GM18511 (cell line): Measurements from ENCODE around the gene LDLRAD2.
"Not testable (repeated sequence)": the region's sequence is repeated elsewhere in the genome, so short reads cannot be mapped to it uniquely, and the experiment has no call there.

Experiments
- ATAC-seq: cut with Tn5 transposase; IDR thresholded peaks from one replicate; pipeline ENCODE4 v1.9.1; 2021; ENCODE audit warnings: mild to moderate bottlenecking, moderate library complexity; ENCODE audit not compliant: unreplicated experiment

LDLRAD2 gene

DNA sequence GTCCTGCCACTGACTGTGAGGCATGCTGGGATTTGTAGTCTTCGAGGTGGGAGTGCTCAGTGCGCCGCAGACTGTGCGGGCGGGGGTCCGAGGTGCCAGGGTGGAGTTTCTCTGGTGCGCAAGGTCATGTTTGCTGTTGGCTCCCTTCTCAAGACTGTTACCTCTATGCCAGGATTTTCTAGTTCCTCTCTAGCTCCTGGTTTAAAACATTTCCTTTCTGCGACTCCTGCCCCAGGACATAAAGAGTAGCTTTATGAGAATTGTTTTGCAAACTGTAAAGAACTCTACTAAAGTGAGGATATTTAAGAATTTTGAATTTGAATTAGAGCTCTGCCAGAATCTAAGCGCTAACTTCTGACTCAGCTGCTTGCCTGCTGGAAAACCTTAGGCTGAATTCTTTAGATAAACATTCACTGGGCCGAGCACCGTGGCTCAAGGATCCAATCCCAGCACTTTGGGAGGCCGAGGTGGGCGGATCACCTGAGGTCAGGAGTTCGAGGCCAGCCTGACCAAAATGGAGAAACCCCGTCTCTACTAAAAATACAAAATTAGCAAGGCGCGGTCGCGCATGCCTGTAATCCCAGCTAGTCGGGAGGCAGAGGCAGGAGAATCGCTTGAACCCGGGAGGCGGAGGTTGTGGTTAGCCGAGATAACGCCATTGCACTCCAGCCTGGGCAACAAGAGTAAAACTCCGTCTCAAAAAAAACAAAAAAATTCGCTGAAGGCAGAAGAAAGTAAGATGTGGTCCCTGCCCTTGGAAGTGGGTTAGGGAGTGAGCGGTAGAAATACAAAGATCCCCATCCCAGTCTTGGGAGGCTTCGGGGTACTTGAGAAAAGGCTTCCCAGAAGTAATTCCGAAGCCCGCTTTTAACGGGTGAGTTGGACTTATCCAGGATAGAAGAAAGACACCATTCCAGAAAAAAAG, 28.1 kb upstream of the LDLRAD2 start:
- no peak for ATAC-seq

DNA sequence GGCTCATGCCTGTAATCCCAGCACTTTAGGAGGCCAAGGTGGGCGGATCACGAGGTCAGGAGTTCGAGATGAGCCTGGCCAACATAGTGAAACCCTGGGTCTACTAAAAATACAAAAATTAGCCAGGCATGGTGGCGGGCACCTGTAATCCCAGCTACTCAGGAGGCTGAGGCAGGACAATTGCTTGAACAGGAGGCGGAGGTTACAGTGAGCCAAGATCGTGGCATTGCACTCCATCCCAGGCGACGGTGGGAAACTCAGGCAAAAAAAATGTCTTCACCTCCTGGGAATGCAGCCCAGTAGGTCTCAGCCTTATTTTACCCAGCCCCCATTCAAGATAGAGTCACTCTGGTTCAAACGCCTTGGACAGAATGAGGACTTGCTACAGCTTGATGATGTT, 26.3 kb upstream of the LDLRAD2 start:
- ATAC-seq: not testable (repeated sequence)

DNA sequence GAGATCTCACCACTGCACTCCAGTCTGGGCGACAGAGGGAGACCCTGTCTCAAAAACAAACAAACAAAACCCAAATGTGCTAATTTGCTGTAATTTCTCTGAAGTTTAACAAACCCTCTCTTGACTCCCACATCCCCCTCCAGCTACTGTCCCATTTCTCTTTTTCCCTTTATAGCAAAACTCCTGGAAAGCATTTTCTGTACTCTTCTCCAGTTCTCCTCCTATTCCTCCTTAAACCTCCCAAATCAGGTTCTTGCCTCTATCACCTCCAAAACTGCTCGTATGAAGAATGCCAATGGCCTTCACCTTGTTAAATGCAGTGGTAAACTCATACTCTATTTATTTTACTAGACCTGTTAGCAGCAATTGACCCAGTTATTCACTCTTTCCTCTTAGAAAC, 25.4 kb upstream of the LDLRAD2 start:
- no peak for ATAC-seq

DNA sequence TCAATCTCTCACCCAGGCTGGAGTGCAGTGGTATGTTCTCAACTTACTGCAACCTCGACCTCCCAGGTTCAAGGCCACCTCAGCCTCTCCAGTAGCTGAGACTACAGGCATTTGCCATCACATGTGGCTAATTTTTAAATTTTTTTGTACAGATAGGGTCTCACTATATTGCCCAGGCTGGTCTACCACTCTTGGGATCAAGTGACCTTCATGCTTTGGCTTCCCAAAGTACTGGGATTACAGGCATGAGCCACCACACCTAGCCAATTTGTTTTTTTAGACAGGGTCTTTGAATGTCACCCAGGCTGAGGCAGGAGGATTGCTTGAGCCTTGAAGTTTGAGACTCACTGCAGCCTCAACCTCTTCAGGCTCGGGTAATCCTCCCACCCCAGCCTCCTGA, 19.0 kb upstream of the LDLRAD2 start:
- ATAC-seq: no peak

DNA sequence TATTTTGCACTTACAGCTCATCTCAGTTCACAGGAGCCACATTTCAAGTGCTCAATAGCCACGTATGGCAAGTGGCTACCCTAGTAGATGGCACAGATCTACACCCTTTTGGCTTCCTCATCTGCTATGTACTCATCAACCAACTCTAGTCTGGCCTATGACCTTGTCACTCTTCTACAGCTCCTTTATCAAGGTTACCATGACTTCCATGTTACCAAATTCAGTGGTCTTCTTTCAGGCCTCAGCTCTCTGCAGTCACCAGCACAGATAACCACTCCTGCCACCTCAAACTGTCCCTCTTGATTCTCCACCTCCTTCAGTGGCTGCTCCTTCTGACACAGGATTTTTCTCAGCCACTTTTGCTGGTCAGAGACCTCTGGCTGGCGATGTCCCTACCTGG, 17.4 kb upstream of the LDLRAD2 start:
- ATAC-seq: no peak

DNA sequence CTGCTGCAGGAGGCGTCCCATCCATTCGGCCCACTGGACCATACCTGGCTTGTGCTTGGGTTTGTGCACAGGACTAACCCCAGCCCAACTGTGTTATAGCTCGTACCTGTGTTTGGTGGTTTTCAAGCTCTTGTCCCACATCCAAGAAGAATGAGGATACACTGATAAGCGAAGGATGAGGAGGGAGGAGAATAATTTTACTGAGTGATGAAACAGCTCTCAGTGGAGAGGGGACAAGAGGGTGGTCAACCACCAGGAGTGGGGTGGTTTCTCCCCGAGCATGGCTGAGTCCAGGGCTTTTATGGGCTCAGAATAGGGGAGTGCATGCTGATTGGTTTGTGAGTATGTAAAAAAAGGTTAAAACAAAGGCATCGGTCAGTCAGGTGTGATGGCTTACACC, 17.0 kb upstream of the LDLRAD2 start:
- ATAC-seq: no peak

DNA sequence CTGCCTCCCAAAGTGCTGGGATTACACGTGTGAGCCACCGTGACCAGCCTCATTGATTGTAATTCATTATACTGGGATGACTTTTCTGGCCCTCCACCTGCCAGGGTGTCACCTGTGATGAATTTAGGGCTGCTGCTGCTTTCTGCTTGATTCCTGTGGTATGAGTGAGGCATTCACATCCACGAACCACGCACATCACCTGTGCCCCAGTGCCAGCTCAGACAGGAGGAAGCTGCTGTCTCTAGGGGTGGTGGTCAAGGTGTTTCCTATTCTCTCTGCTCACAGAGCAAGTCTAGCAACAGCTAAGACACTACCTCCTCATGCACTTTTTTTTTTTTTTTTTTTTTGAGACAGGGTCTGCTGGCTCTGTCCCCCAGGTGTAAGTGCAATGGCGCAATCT, 12.3 kb upstream of the LDLRAD2 start:
- no peak for ATAC-seq

DNA sequence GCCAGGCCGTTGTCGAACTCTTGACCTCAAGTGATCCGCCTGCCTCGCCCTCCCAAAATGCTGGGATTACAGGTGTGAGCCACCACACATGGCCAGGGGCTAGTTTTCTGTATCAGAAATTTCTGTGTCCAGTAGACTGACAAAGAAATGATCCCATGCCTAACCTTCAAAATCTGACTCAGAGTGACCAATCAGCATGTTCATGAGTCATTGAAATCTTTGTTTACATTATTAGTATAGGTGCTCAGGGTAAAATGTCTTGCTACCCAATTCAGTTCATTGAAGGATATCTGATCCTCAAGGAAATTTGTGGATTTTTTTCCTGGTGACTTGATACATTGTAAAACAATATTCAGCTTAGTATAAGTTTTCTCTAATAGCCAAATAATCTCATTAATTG, 11.0 kb upstream of the LDLRAD2 start:
- ATAC-seq: no peak

DNA sequence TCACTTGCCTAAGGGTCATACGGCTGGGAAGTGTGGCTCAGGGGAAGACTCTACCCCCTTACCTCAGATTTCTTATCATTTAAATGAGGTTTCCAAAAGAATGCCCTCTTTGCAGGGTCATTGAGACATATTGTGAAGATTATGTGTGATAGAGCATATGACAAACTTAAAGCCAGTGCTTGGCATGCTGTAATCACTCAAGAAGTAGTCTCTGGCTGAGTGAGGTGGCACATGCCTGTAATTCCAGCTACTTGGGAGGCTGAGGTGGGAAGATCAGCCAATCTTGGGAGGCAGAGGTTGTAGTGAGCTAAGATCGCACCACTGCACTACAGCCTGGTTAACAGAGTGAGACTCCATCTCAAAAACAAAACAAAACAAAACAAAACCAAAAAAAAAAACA, 7.5 kb upstream of the LDLRAD2 start:
- no peak for ATAC-seq

DNA sequence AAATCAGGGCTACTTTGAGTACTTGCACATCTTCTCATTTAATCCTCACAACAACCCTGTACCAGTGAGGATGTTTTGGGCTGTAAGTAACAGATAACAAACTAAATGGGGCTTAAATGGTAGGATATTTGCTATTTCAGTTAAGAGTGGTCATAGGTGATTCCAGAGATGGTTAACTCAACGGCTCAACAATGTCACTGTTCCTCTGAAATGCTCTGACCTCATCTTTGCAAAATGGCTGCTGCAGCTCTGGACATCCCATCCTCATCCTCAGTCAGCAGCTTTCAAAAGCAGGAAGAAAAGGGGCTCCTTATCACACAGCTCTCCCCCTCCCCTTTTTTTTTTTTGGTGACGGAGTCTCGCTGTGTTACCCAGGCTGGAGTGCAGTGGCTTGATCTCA, 1.5 kb downstream of the LDLRAD2 start:
- no peak for ATAC-seq

DNA sequence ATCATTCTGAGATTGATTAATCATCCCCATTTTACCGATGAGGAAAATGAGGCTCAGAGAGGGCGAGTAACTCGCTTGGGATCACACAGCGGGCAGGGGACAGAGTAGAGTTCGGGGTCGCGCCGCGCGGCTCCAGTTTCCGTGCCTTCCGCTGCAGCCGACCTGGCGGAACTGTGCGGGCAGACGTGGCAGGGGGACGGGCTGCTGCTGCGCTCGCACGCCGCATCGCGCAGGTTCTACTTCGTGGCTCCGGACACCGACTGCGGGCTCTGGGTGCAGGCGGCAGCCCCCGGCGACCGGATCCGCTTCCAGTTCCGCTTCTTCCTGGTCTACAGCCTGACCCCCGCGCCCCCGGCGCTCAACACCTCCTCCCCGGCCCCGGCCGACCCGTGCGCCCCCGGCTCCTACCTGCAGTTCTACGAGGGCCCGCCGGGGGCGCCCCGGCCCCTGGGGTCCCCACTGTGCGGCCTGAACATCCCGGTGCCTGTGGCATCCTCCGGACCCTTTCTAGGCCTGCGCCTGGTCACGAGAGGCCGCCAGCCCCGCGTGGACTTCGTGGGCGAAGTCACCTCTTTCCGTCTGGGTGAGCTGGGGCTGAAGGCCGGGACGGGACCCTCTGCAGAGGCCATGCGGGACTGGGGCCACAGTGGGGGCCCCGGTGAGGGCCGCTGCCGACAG, 2.3 kb downstream of the LDLRAD2 start:
- ATAC-seq: no peak

DNA sequence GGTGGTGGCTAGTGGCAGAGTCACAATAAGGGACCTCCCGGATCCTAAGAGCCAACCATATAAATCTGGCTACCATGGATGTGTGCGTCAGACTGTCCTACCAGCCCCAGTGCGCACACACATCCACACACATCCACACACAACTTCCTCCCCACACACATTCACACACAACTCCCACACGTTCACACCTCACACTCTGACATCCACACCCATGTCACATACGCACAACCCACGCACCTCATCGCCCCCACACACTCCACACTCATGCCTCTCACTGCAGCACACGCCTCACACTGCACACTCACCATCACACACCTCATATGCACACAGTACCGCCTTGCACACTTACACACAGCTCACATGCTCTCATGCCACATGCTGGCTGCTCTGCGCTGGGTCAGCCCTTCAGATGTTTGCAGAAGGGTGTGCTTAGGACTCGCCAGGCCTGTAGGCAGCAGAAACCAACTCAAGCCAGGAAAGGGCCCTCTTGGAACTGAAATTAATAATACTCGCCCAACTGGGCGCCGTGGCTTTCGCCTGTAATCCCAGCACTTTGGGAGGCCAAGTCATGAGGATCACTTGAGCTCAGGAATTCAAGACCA, 3.0 kb downstream of the LDLRAD2 start:
- no peak for ATAC-seq

DNA sequence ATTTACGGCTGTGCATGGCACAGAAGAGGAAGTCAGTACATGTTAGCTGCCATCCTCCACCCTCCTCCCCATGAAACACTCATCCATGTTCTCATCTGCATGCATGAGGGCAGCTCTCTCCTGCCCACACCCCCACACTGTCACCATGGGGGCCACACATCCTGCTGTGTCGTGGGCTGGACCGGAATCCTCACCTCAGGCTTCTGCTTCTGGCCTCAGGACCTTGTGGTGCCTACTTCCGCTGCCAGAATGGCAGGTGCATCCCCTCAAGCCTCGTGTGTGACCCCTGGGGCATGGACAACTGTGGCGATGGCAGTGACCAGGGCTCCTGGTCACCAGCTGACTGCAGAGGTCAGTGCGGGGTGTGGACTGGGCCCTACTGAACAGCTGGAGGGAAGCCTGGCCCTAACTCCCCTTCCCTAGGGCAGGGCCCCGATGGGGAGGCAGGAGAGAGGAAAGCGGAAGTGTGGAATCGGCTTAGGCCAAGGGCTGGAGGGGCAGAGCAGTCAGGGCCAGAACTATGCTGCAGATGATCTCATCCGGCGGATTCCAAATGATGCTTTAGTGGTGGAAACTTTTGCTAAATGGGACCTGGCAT, 3.8 kb downstream of the LDLRAD2 start:
- no peak for ATAC-seq

DNA sequence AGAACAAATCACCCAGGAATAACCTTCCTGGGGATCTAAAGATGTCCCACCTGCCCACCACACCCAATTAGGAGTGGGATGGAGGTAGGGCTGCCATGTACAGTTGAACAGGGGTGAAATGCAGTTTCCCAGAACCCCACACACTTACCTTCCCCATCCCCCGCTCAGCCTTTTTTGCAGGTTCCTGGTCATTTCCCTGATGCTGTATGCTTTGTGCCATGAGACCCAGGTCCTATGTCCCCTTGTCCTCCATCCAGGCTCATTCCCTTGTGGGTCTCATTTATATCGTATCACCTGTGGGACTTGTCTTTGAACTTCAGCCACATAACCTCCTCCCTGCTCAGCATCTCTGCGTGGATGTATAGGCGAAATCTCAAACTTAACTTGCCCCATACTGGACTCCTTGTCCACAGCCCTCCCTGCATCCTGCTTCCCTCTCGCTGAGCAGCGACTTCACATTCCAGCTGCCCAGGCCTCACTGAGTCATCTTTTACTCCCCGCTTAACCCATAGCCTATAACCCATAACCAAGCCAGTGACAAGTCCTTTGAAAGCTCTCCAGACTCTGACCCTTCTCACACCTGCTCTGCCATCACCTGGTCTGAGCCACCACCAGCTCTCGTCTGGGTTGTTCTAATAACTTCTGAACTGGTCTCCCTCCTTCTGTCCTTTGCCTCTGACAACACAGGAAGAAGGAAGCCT, 4.7 kb downstream of the LDLRAD2 start:
- ATAC-seq: no peak

DNA sequence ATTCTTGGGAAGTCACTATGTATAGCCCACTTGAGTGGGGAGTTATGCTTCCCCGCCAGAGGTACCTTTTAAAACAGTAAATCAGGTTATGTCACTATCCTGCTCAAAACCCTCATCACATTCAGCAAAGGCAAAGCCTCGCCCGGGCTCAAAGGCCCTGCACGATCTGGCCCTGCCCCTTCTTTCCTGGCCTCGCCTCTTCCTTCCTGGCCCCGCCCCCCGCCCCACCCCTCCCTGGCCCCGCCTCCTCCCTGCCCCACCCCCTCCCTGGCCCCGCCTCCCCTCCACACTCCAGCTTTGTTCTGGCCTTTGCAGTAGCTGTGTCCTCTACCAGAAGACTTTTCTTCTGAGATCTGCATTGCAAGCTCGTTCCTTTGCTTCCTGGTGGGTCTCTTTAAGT, 6.6 kb downstream of the LDLRAD2 start:
- ATAC-seq: no peak

DNA sequence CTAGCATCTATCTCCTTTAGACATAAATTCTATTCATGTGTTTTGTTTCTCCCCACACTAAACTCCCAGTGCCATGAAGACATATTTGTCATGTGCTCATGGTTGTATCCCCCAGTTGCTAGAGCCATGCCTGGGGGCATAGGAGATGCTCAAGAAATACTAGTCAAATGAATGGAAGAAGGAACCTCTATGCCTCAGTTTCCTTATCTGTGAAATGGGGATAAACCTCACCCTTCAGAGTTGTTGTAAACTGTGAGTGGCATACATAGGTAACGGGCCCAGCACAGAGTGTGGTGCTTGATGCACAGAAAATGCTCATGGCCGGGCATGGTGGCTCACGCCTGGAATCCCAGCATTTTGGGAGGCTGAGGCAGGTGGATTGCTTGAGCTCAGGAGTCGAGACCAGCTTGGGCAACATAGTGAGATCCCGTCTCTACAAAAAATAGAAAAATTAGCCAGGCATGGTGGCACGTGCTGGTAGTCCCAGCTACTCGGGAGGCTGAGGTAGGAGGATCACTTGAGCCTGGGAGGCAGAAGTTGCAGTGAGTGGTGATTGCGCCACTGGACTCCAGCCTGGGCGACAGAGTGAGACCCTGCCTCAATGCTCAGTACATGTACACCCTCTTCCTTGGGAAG, 8.7 kb downstream of the LDLRAD2 start:
- no peak for ATAC-seq

DNA sequence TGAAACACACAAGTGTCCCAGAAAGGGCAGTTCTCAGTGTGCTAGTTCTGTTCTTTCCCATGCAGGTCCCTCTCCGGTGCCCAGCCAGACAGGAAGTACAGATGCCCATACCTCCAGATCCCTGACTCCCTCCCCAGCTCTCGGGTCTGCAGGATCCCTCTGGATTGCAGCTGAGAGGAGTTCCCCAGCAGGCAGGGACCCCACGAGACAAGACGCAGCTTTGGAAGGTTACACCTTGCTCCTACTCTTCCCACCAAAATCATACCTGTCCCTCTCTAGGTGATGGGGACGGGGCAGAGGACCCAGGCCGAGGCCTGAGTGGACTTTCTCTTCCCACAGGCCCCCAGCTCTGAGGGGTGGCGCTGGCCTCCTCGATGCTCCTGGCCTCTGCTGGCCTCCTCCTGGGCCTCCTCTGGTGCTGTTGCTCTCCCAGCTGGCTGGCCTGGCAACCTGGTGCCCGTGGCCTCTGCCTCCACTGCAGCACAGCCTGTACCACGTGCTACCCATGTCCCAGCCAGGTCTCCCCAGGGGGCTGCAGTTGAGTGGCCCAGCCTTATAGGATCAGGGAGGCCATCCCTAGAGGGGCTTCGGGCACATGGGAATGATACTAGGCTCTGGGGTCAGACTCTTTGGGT, 9.4 kb downstream of the LDLRAD2 start:
- ATAC-seq: no peak

DNA sequence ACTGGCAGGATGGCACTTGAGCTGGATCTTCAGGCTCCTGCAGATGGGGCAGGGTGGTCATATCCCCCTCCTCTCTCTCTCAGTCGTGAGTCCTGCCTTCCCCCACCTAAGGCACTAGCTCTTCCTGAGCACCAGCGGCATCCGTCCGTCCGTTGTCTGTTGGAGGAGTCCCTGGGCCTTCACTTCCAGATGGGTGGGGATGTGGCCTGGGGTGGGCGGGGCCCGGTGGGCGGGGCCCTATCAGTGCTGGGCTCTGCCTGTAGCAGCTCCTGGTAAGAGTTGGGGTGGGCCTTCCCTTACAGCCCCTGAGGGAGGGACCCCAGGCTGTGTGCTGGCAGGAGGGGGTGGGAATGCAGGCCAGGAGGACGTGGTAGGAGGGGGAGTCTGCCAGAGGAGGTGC, 10.3 kb downstream of the LDLRAD2 start:
- ATAC-seq: no peak

DNA sequence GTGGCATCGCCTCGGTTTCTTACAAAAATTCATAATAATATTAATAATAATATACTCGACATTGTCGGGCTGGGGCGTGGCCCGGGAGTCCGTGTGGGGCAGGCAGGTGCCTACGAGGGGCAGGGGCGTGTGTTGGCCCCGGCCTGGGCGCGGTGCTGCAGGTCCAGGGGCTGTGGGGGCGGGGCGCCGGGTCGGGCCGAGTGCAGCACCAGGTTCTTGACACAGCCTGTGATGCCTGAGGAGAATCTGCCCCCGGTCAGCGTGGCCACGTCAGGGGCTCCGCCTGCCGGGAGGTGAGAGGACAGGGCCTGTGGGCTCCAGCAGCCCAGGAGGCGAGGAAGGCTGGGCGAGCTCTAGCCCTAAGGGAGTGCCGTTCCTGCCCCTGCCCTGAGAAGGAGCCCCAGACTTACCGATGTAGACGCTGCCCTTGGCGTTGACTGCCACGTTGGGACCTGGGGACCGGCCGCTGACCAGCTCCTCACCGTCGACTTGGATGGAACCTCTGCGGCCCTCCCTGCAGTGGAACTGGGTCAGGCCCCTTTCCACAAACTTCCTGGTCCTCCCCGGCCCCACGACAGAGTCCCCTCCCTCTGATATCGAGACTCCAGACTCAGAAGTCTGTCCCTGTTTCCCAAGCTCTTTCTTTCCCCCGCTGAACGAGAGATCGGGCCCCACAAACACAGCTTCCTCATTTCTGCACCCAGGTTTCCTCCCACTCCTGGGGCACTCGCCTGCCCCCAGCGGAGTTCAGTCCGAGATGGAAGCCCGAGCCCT, 11.3 kb downstream of the LDLRAD2 start:
- no peak for ATAC-seq
